HG02840 (cell line): ENCODE results near the gene ANKRD11.
"Not testable (repeated sequence)": the region's sequence is repeated elsewhere in the genome, so short reads cannot be mapped to it uniquely, and the experiment has no call there.

Source experiments
- ATAC-seq: cut with Tn5 transposase; IDR thresholded peaks from one replicate; pipeline ENCODE4 v1.9.1; 2021; ENCODE audit warnings: mild to moderate bottlenecking, moderate library complexity, moderate number of reproducible peaks; ENCODE audit not compliant: unreplicated experiment, low FRiP score

ANKRD11 gene

GRCh38 chr16:89435059-89435458 lies 55.3 kb downstream of the ANKRD11 start:
- not testable (repeated sequence) for ATAC-seq

GRCh38 chr16:89434490-89434889 lies 55.9 kb downstream of the ANKRD11 start:
- ATAC-seq = no peak

GRCh38 chr16:89433363-89433984 lies 56.9 kb downstream of the ANKRD11 start:
- ATAC-seq = not testable (repeated sequence)

GRCh38 chr16:89431630-89432029 lies 58.7 kb downstream of the ANKRD11 start:
- ATAC-seq = no peak

- ATAC-seq = no peak
These were observed 59.2 kb downstream of the ANKRD11 start for GRCh38 chr16:89431158-89431584.

GRCh38 chr16:89430436-89431157 lies 59.8 kb downstream of the ANKRD11 start:
- ATAC-seq = no peak

- not testable (repeated sequence) for ATAC-seq
These were observed 61.8 kb downstream of the ANKRD11 start for GRCh38 chr16:89428605-89429004.

GRCh38 chr16:89426736-89427530 lies 63.4 kb downstream of the ANKRD11 start:
- ATAC-seq = no peak

- no peak for ATAC-seq
These were observed 64.8 kb downstream of the ANKRD11 start for GRCh38 chr16:89425523-89425922.

- no peak for ATAC-seq
These were observed 66.6 kb downstream of the ANKRD11 start for GRCh38 chr16:89423681-89424260.

- peak; percentile 64 for ATAC-seq
These were observed 67.3 kb downstream of the ANKRD11 start for GRCh38 chr16:89422905-89423630.

GRCh38 chr16:89422527-89422904 lies 67.8 kb downstream of the ANKRD11 start:
- ATAC-seq = peak; percentile 79

GRCh38 chr16:89421300-89421699 lies 69.1 kb downstream of the ANKRD11 start:
- not testable (repeated sequence) for ATAC-seq

GRCh38 chr16:89420204-89420603 lies 70.2 kb downstream of the ANKRD11 start:
- no peak for ATAC-seq

- no peak for ATAC-seq
These were observed 72.0 kb downstream of the ANKRD11 start for GRCh38 chr16:89418352-89418751.

- ATAC-seq = no peak
These were observed 73.0 kb downstream of the ANKRD11 start for GRCh38 chr16:89417352-89417751.

- ATAC-seq = no peak
These were observed 76.4 kb downstream of the ANKRD11 start for GRCh38 chr16:89413811-89414585.

- ATAC-seq = no peak
These were observed 77.5 kb downstream of the ANKRD11 start for GRCh38 chr16:89412811-89413210.

GRCh38 chr16:89411335-89411850 lies 79.0 kb downstream of the ANKRD11 start:
- ATAC-seq = no peak
